Measurements from ENCODE around the gene PDE3B.

- TF ChIP-seq EZH2 (IDR thresholded peaks at IDR 0.05; ENCODE audit: low read length) (no peak), CTCF (optimal IDR thresholded peaks at IDR 0.05 in 1 of 3, IDR thresholded peaks at IDR 0.05 in 1 of 3, conservative IDR thresholded peaks at IDR 0.05 in 1 of 3; ENCODE audit: extremely low read depth in 1 of 3, insufficient read depth in 2 of 3, low read length in 3 of 3) (no peak)
Measured at GRCh38 chr11:14650064-14650463, 6.5 kb downstream of the PDE3B start.

Measured in keratinocyte (primary cell).